LNCAP (cell line): ENCODE results near the gene OSBPL6.

Experiments
- TF ChIP-seq, protein P1 (sequence below): fragments of 450-650 bp; IDR thresholded peaks from 2 replicates; pipeline ENCODE4 v1.5.1; 2017; ENCODE audit warnings: mild to moderate bottlenecking

OSBPL6 gene

DNA sequence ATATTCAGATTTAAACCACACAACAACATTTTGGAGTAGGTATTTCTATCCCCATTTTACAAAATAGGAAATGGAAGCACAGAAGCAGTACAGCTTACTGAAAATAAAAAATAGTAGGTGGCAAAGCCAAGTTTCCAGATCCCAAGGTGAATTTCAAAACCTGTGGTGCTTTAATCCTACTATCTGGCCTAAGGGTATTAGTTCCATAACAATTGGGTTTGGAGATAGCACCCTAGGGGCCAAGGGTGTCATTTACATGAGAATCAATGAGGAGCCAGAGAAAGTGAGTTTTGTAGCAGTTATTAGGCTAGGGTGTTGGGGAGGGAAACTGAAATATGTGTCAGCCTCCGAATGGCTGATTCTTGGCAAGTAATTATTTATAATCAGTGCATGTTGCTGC, 24.9 kb downstream of the OSBPL6 start:
- TF ChIP-seq, protein P1, sequence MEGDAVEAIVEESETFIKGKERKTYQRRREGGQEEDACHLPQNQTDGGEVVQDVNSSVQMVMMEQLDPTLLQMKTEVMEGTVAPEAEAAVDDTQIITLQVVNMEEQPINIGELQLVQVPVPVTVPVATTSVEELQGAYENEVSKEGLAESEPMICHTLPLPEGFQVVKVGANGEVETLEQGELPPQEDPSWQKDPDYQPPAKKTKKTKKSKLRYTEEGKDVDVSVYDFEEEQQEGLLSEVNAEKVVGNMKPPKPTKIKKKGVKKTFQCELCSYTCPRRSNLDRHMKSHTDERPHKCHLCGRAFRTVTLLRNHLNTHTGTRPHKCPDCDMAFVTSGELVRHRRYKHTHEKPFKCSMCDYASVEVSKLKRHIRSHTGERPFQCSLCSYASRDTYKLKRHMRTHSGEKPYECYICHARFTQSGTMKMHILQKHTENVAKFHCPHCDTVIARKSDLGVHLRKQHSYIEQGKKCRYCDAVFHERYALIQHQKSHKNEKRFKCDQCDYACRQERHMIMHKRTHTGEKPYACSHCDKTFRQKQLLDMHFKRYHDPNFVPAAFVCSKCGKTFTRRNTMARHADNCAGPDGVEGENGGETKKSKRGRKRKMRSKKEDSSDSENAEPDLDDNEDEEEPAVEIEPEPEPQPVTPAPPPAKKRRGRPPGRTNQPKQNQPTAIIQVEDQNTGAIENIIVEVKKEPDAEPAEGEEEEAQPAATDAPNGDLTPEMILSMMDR, result no peak

DNA sequence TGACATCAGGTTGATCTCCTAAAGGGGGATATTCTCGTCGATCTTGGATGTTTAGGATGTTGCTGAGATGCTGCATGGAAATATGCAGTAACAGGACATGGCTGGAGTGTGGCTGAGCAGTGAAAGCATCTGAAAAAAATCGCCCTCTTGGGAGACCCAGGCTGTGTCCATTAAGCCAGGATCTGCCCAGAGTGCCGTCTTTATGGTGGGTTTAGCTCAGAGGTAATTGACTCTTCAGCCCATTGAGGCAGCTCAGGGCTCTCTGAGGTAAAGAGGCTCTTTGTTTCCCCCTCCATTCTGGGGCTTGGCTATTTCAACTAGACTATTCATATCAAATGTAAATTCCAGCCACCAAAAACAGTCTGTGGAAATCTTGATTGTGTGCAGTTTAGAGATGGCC, 26.5 kb downstream of the OSBPL6 start:
- TF ChIP-seq, protein P1, result no peak

DNA sequence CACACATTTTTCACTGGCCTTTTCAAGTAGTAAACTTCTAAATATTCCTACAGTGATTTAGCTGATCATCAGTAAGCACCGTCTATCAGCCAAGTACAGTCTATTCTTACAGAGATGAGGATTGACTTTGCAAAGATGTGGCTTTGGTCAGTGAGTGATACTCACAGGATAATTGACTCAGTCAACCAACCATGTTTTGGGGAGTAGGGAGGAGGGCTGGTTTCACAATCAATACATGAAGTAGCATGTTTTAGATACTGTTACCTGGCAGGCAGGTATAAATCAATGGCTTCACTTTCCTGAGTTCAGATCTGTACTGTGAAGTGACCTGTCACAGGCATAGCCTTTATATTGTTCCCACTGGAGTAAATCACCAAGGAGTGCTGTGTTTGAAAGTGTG, 27.2 kb downstream of the OSBPL6 start:
- TF ChIP-seq, protein P1, result no peak

DNA sequence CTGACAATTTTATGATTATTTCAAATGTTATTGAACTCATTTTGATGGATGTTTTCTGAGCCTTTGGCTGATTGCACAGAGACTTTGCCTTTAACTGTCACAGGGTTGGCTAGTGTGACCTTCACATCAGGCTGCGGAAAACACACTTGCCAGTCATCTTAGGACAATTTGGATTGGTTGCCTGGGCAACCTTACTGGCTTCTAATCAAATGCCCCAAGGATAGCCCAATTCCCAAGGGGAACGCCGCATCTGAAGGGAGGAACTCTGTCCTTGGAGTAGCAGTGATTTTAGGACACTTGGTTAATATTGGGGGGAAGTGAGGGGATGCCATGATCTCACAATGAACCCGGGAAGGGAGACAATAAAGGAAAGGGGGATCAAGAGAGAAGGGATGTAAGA, 29.5 kb downstream of the OSBPL6 start:
- TF ChIP-seq, protein P1, result no peak

DNA sequence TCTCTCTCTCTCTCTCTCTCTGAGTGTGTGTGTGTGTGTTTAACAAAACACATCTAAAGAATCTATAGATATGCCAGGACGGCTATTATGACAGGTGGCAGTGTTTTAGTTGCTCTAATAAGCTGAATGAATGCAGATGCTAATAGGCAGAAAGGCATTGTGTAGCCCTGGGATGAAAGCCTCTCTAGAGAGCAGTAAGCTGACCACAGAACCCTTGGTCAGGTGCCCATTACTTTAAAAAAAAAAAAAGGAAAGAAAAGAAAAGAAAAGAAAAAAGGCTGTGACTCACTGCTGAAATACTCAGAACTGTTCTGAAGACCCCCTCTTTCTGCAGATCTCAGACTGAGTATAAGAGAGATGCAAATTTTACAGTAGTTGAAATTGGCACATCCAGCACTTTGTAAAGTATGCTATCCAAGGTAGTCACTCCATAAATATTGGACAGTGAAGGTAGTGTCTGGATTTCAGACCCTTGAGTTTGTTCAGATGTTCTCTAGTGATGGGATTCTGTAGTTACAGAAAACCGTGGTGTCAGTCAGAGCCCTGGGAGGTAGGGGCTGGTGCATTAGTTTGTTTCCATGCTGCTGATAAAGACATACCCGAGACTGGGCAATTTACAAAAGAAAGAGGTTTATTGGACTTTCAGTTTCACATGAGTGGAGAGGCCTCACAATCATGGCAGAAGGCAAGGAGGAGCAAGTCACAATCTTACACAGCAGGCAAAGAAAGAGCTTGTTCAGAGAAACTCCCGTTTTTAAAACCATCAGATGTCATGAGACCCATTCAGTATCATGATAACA, 30.9 kb downstream of the OSBPL6 start:
- TF ChIP-seq, protein P1, result no peak

DNA sequence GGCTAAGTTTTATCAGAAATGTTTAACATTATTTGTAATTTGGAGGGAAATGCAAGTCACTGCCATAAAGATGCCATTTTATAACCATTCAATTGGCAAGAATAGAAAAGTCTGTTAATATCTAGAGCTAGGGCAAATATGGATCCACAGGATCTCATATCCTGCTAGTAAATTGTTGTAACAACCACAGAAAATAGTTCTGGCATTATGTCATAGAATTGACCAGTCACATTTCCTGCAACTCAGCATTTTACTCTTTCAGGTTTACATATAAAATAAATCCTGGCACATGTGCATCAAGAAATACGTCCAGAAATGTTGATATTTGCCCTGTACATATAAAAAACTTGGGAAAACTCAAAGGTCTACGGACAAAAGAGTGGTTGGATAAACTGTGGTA, 32.9 kb downstream of the OSBPL6 start:
- TF ChIP-seq, protein P1, result no peak

DNA sequence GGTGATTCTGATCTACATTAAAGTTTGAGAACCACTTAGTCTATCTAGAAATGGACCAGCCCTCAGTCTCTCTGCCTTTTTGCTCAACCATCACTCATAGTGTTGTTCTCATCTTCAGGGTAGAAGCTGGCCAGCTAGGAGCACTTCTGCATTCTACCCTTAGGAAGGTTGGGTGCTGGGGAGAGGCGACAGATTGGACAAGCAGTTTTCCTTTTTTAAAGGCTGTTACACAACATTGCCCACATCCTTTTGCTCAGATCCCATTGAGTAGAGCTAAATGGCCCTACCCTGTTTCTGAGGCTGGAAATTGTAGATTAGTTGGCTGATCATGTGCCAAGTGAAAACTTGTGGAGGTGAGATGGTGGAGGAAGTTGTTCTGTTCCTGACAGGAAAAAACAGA, 35.6 kb downstream of the OSBPL6 start:
- TF ChIP-seq, protein P1, result no peak

DNA sequence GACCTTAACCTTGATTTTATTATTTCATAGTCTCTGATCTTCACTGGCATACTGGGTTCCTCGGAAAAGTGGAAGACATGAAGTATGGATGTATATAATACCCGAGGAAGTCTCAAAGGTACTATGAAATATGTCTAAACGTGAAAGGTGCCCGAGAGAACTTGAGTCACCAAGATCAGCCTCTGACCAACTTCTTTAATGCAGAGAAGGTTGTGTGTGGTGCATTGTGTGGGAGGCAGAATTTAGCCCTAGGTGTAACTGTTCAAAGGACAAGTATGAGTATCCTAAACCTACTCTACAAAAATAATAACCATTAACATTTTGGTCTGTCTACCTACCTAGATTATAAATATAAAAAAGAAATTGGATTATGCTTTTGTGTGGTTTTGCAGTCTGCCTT, 36.1 kb downstream of the OSBPL6 start:
- TF ChIP-seq, protein P1, result no peak
